ENCODE measurements around the gene NCAM2. TPM values are rescaled to one million over a fixed set of nuclear protein-coding genes. Genes with fewer than 3 reads are reported as not detected.

NCAM2 gene
- total and polyA plus RNA-seq, 9 donors: 0.35 to 6.8 (median 1.2) TPM

DNA sequence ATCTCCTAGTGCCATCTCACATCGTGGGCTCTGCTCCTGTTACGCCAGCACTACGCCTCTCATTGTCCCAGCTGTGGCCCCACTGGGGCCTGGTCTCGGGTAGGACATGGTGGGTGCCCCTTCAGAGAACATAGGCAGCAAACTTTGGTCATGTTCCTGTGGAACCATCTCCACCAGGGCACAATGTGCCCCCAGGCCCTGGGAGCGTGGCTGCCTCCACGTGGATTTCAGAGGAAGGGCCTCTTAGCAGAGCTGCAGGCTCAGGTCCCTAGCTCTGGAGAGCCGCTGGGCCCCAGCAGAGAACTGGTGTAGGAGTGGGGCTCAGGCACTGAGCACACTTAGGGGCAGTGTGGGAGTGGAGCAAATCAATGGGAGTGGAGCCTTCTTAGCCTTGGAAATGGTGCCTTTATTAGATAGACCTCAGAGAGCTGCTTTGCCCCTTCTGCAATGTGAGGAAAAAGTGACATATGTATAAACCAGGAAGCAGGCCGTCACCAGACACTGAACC, 460.0 kb downstream of the NCAM2 start:
- intact Hi-C loops (cut with DNase I): no loop called here
- 85 to 91% (median 91%) methylated on average over 8 of the region's 8 CpGs for WGBS, 3 donors
- no peak overlapping the region for H3K4me3 ChIP-seq

DNA sequence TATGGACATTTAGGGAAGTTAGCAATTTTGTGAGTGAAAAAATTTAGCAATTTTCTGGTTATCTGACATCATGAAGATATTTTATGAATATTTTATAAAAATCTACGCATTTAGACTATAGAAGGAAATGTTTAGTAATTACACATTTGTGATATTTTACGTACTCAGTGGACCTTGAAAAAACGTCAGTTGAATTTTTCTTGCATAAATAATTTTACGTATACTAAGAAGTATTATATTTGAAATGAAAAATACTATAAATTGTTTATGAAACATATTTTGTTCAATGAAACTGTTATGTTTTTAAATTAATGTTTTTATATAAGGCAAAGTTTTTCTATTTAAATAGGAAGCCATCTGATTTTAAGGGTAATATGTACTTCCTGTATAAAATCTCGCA, 462.8 kb downstream of the NCAM2 start:
- H3K4me1 ChIP-seq (ENCODE audit: insufficient read depth): no peaks in the 10 kb centered on the region
- TF ChIP-seq POLR2A (IDR thresholded peaks at IDR 0.05) (no peak), EP300 (IDR thresholded peaks at IDR 0.05) (no peak)
- TF ChIP-seq, protein P1, sequence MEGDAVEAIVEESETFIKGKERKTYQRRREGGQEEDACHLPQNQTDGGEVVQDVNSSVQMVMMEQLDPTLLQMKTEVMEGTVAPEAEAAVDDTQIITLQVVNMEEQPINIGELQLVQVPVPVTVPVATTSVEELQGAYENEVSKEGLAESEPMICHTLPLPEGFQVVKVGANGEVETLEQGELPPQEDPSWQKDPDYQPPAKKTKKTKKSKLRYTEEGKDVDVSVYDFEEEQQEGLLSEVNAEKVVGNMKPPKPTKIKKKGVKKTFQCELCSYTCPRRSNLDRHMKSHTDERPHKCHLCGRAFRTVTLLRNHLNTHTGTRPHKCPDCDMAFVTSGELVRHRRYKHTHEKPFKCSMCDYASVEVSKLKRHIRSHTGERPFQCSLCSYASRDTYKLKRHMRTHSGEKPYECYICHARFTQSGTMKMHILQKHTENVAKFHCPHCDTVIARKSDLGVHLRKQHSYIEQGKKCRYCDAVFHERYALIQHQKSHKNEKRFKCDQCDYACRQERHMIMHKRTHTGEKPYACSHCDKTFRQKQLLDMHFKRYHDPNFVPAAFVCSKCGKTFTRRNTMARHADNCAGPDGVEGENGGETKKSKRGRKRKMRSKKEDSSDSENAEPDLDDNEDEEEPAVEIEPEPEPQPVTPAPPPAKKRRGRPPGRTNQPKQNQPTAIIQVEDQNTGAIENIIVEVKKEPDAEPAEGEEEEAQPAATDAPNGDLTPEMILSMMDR (IDR thresholded peaks at IDR 0.05): no peak
- DNase-seq: no peak
- intact Hi-C loops (cut with DNase I): no loop called here
- no peaks in the 10 kb centered on the region for H3K9me3 ChIP-seq
- 83 to 90% (median 88%) methylated on average over 5 of the region's 5 CpGs for WGBS, 3 donors
- H3K36me3 ChIP-seq: no peaks in the 10 kb centered on the region
- H3K27me3 ChIP-seq: no peaks in the 10 kb centered on the region
- no peak overlapping the region for H3K27ac ChIP-seq
- H3K4me3 ChIP-seq: no peak overlapping the region

More for the DNA sequence above, 460.0 kb downstream of the NCAM2 start:
- H3K36me3 ChIP-seq: no peaks in the 10 kb centered on the region
- no peaks in the 10 kb centered on the region for H3K27me3 ChIP-seq
- no peak overlapping the region for H3K27ac ChIP-seq
- DNase-seq: no peak
- H3K4me1 ChIP-seq (ENCODE audit: insufficient read depth): no peaks in the 10 kb centered on the region
- no peaks in the 10 kb centered on the region for H3K9me3 ChIP-seq
- TF ChIP-seq EP300 (IDR thresholded peaks at IDR 0.05) (no peak), POLR2A (IDR thresholded peaks at IDR 0.05) (no peak)
- TF ChIP-seq, protein P1 (IDR thresholded peaks at IDR 0.05): no peak

DNA sequence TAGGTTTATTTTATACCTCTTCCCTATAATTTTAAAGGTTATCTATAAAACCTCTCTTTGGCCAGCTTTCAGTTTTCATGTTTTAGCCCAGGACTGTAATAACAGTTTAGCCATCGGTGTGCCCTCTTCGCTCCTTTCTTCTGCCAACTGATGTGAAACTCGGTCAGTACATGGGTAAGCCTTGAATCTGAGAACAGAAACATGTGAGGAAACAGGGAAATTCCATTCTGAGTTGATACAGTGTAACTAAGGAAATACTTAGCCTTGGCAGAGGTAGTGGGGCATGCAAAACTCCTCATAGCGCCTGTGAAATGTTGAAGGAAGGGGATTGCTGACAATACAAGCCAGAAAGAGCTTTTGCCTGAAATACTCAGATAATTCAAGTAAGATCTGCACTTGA, 465.2 kb downstream of the NCAM2 start:
- no peak overlapping the region for H3K27ac ChIP-seq
- H3K9me3 ChIP-seq: no peaks in the 10 kb centered on the region
- H3K36me3 ChIP-seq: no peaks in the 10 kb centered on the region
- H3K27me3 ChIP-seq: no peaks in the 10 kb centered on the region
- intact Hi-C loops (cut with DNase I): no loop called here
- H3K4me1 ChIP-seq (ENCODE audit: insufficient read depth): no peaks in the 10 kb centered on the region
- TF ChIP-seq, protein P1 (IDR thresholded peaks at IDR 0.05): no peak
- TF ChIP-seq POLR2A (IDR thresholded peaks at IDR 0.05) (no peak), EP300 (IDR thresholded peaks at IDR 0.05) (no peak)
- 45 to 78% (median 47%) methylated on average over 4 of the region's 4 CpGs for WGBS, 3 donors
- no peak overlapping the region for H3K4me3 ChIP-seq
- no peak for DNase-seq

DNA sequence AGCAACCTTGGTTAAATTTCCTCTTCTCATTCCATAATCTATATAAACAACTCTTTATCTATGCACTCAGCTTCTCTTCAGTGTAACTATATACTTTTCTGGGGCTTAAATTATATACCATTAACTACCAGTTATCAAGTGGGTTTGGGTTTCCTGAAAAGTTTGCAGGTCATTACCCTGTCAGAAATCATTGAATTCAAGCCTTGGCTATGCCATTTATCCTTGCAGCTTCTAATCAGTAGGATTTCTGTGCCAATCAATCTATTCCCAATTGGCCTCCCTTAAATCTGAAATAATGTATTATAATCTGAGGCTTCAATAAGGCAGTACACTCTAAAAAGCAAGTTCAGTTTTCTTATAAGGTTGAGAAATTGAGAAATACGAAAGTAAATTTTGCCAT, 466.5 kb downstream of the NCAM2 start:
- Histone ChIP-seq H3K4me1 (ENCODE audit: insufficient read depth) (no peaks in the 10 kb centered on the region), H3K36me3 (no peaks in the 10 kb centered on the region), H3K9me3 (no peaks in the 10 kb centered on the region), H3K27me3 (no peaks in the 10 kb centered on the region), H3K27ac (no peak overlapping the region), H3K4me3 (no peak overlapping the region)
- TF ChIP-seq, protein P1 (IDR thresholded peaks at IDR 0.05): no peak
- TF ChIP-seq POLR2A (IDR thresholded peaks at IDR 0.05) (no peak), EP300 (IDR thresholded peaks at IDR 0.05) (no peak)
- WGBS, 3 donors: 40 to 73% (median 49%) methylated on average over 1 of the region's 1 CpG
- intact Hi-C loops (cut with DNase I): no loop called here
- DNase-seq: no peak

All from ovary (tissue), 9 donors.